Rectal smooth muscle tissue (tissue), 1 donor: ENCODE results near the gene ZFYVE9.
"Not testable (repeated sequence)": the region's sequence is repeated elsewhere in the genome, so short reads cannot be mapped to it uniquely, and the experiment has no call there.

Experiments used
- H3K27ac ChIP-seq: one replicate; pipeline ENCODE4 v1.7.0; 2013; ENCODE audit warnings: low read depth, low read length, inconsistent platforms
- H3K27me3 ChIP-seq: one replicate; pipeline ENCODE4 v1.7.0; 2013; ENCODE audit warnings: low read length; ENCODE audit not compliant: control insufficient read depth, insufficient read depth
- H3K36me3 ChIP-seq: one replicate; pipeline ENCODE4 v1.7.0; 2013; ENCODE audit warnings: low read length; ENCODE audit not compliant: control insufficient read depth, insufficient read depth
- H3K4me1 ChIP-seq: one replicate; pipeline ENCODE4 v1.7.0; 2013; ENCODE audit warnings: low read length; ENCODE audit not compliant: control insufficient read depth, insufficient read depth
- H3K4me3 ChIP-seq: one replicate; pipeline ENCODE4 v1.7.0; 2013; ENCODE audit warnings: low read length
- H3K9ac ChIP-seq: one replicate; pipeline ENCODE4 v1.7.0; 2013; ENCODE audit warnings: low read length

The ZFYVE9 gene

GRCh38 chr1:52182874-52183400 is 41.0 kb downstream of the ZFYVE9 start:
- no peaks in the 10 kb centered on the region for H3K36me3 ChIP-seq
- H3K27ac ChIP-seq, result no peak overlapping the region
- no peaks in the 10 kb centered on the region for H3K27me3 ChIP-seq
- H3K4me1 ChIP-seq, result no peaks in the 10 kb centered on the region
- no peak overlapping the region for H3K9ac ChIP-seq
- H3K4me3 ChIP-seq, result no peak overlapping the region

DNA sequence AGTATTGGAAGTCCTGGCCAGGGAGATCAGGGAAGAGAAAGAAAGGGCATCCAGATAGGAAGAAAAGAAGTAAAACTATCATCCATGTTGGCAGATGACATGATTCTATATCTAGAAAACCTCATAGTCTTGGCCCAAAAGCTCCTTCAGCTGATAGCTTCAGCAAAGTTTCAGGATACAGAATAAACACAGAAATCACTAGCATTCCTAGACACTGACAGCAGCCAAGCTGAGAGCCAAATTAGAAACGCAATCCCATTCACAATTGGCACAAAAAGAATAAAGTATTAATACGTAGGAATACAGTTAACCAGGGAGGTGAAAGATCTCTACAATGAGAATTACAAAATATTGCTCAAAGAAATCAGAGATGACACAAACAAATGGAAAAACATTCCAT is 44.6 kb downstream of the ZFYVE9 start:
- H3K36me3 ChIP-seq, result no peaks in the 10 kb centered on the region
- no peaks in the 10 kb centered on the region for H3K27me3 ChIP-seq
- H3K27ac ChIP-seq, result no peak overlapping the region
- peaks cover 4% of the 10 kb centered on the region for H3K4me1 ChIP-seq
- no peak overlapping the region for H3K4me3 ChIP-seq
- H3K9ac ChIP-seq, result no peak overlapping the region

GRCh38 chr1:52189898-52190480 is 48.1 kb downstream of the ZFYVE9 start:
- Histone ChIP-seq H3K27ac (no peak overlapping the region), H3K36me3 (no peaks in the 10 kb centered on the region), H3K4me3 (no peak overlapping the region), H3K27me3 (no peaks in the 10 kb centered on the region), H3K4me1 (peaks cover 4% of the 10 kb centered on the region), H3K9ac (no peak overlapping the region)

DNA sequence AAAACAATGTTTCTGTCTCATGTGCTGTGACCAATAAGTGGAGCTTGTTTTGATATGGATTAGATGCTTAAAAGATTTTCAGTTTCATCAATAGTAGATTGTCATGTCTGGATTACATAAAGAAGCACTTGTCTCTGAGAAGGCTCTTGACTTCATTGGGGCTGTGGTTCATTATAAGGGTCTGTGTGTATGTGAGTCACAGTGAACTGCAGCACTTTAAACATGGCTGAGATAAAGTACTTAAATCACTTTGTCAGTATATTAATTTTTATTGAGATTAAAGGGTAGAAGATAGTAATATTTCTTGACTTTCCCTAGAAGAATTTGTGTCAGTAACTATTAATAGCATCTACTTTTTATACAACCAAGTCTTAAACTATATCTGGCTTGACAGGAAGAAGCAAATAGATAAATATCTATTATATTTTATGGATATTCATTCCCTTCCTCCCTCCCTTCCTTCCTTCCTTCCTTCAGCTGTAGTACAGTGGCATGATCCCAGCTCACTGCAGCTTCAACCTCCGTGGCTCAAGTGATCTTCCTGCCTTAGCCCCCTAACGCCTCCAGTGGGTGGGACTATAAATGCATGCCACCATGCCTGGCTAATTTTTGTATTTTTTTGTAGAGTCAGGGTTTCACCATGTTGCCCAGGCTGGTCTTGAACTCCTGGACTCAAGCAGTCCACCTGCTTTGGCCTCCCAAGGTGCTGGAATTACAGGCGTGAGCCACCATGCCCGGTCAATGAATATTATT is 48.8 kb downstream of the ZFYVE9 start:
- Histone ChIP-seq H3K4me1 (peaks cover 4% of the 10 kb centered on the region), H3K9ac (no peak overlapping the region), H3K4me3 (no peak overlapping the region), H3K27ac (no peak overlapping the region), H3K36me3 (no peaks in the 10 kb centered on the region), H3K27me3 (no peaks in the 10 kb centered on the region)

GRCh38 chr1:52191395-52191965 is 49.6 kb downstream of the ZFYVE9 start:
- Histone ChIP-seq H3K27ac (no peak overlapping the region), H3K27me3 (no peaks in the 10 kb centered on the region), H3K9ac (no peak overlapping the region), H3K4me1 (peaks cover 4% of the 10 kb centered on the region), H3K36me3 (no peaks in the 10 kb centered on the region), H3K4me3 (no peak overlapping the region)

DNA sequence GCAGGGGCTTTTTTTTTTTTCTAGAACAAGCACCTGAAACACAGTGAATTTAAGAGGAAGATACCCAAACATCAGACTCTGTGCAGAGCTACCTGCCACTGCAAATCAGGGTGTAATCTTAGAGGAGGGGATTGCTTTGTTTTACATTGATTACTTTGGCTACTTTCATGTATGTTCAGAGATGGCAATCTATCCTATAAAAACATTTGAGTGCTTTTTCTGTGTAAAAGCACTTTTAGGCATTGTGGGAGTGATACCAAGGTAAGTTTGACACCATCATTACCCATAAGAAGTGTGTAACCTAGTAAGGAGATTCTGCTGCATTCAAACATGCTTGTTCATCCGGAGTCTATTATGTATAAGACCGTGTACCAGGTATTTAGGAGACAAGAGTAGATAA is 50.1 kb downstream of the ZFYVE9 start:
- H3K9ac ChIP-seq, result no peak overlapping the region
- no peaks in the 10 kb centered on the region for H3K36me3 ChIP-seq

DNA sequence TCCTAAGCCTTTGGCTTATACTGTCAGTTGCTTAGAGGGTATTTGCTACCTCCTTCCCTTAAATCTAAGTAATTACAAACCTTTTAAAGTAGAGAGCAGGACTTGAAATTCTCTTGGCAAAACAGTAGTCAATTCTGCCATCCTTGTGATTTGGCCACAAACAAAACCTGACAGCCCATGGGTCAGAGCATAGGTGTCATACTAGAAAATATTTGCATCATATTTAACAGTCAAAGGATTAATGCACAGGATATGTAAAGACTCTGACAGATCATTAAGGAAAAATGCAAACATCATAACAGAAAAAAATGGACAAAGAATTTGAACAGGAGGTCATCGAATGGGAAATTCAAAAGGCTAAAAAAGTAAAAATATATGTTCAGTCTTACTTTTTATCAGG is 50.5 kb downstream of the ZFYVE9 start:
- no peak overlapping the region for H3K27ac ChIP-seq
- no peaks in the 10 kb centered on the region for H3K27me3 ChIP-seq
- H3K4me3 ChIP-seq, result no peak overlapping the region
- H3K36me3 ChIP-seq, result no peaks in the 10 kb centered on the region
- H3K9ac ChIP-seq, result no peak overlapping the region
- H3K4me1 ChIP-seq, result peaks cover 4% of the 10 kb centered on the region

More for the DNA sequence above, 50.1 kb downstream of the ZFYVE9 start:
- Histone ChIP-seq H3K4me1 (peaks cover 4% of the 10 kb centered on the region), H3K27me3 (no peaks in the 10 kb centered on the region), H3K27ac (no peak overlapping the region), H3K4me3 (no peak overlapping the region)

GRCh38 chr1:52193985-52194384 is 52.1 kb downstream of the ZFYVE9 start:
- peaks cover 4% of the 10 kb centered on the region for H3K4me1 ChIP-seq
- H3K9ac ChIP-seq, result no peak overlapping the region
- H3K27ac ChIP-seq, result no peak overlapping the region
- no peaks in the 10 kb centered on the region for H3K27me3 ChIP-seq
- H3K4me3 ChIP-seq, result no peak overlapping the region
- H3K36me3 ChIP-seq, result no peaks in the 10 kb centered on the region

GRCh38 chr1:52195161-52195560 is 53.3 kb downstream of the ZFYVE9 start:
- no peak overlapping the region for H3K27ac ChIP-seq
- no peak overlapping the region for H3K4me3 ChIP-seq
- no peak overlapping the region for H3K9ac ChIP-seq
- H3K36me3 ChIP-seq, result no peaks in the 10 kb centered on the region
- H3K27me3 ChIP-seq, result no peaks in the 10 kb centered on the region
- peaks cover under 1% of the 10 kb centered on the region for H3K4me1 ChIP-seq

GRCh38 chr1:52203935-52204625 is 62.2 kb downstream of the ZFYVE9 start:
- H3K27ac ChIP-seq, result no peak overlapping the region
- no peak overlapping the region for H3K9ac ChIP-seq
- H3K4me1 ChIP-seq, result no peaks in the 10 kb centered on the region
- H3K4me3 ChIP-seq, result no peak overlapping the region
- H3K36me3 ChIP-seq, result no peaks in the 10 kb centered on the region
- no peaks in the 10 kb centered on the region for H3K27me3 ChIP-seq

DNA sequence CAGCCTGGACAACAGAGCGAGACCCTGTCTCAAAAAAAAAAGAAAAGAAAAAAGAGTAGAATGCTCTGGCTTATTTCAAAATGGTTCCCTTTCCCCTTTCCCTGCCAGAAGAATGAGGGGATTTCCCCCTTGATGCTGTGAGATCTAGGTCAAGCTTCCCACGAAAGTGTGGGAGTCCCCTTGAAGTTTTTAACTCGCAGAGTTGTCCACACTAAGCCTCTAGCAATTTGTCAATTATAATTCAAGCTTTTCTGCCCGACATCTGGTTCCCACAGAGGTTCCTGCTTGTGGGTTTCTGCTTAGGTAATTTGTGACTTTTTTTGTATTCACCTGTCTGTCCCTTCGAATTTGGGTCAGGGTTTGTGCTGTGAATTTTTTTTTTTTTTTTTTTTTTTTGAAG is 62.8 kb downstream of the ZFYVE9 start:
- H3K4me3 ChIP-seq, result no peak overlapping the region
- no peak overlapping the region for H3K9ac ChIP-seq

GRCh38 chr1:52206686-52207085 is 64.8 kb downstream of the ZFYVE9 start:
- H3K27ac ChIP-seq, H3K4me3 ChIP-seq, H3K27me3 ChIP-seq, H3K9ac ChIP-seq, H3K4me1 ChIP-seq, H3K36me3 ChIP-seq: not testable (repeated sequence)

More for the DNA sequence above, 62.8 kb downstream of the ZFYVE9 start:
- Histone ChIP-seq H3K36me3 (no peaks in the 10 kb centered on the region), H3K27me3 (no peaks in the 10 kb centered on the region), H3K4me1 (no peaks in the 10 kb centered on the region), H3K27ac (no peak overlapping the region)
